Measurements from ENCODE around the gene IRS2. TPM values are rescaled to one million over a fixed set of nuclear protein-coding genes. Genes with fewer than 3 reads are reported as not detected.

IRS2 gene
- total and polyA plus RNA-seq, 2 experiments from 2014 or later: 3.6 to 14.5 TPM

- Histone ChIP-seq H3F3A (replicated peaks; ENCODE audit: low read depth) (no peaks in the 10 kb centered on the region), H3K4me2 (no peak overlapping the region), H3K79me2 (replicated peaks; ENCODE audit: insufficient read depth) (no peaks in the 10 kb centered on the region), H4K20me1 (replicated peaks; ENCODE audit: insufficient read depth) (no peaks in the 10 kb centered on the region), H3K36me3 (ENCODE audit: insufficient read depth) (no peaks in the 10 kb centered on the region), H3K9me2 (ENCODE audit: insufficient read depth) (peaks cover 4% of the 10 kb centered on the region; the same call in 1 of the 2 replicates), H3K27ac (ENCODE audit: low read depth) (no peak overlapping the region), H3K4me1 (ENCODE audit: insufficient read depth) (peaks cover 21% of the 10 kb centered on the region), H3K27me3 (ENCODE audit: insufficient read depth) (no peaks in the 10 kb centered on the region), H2AFZ (no peak overlapping the region), H3K4me3 (no peak overlapping the region)
- peaks cover 16% of the 10 kb centered on the region for H3K4me1 Mint-ChIP-seq
- DNase-seq (ENCODE audit: low spot score) (no peak), ATAC-seq (no peak)
- TF ChIP-seq ZNF114 (CRISPR knock-in tag; IDR thresholded peaks at IDR 0.05): no peak
- TF ChIP-seq JUNB (IDR thresholded peaks at IDR 0.05; ENCODE audit: unreplicated experiment): no peak
- no peak for TF ChIP-seq NANOG (IDR thresholded peaks at IDR 0.05; ENCODE audit: borderline replicate concordance)
- no peak for TF ChIP-seq REST (IDR thresholded peaks at IDR 0.05; ENCODE audit: unreplicated experiment)
- TF ChIP-seq ETS1 (IDR thresholded peaks at IDR 0.05): no peak
- no peak for TF ChIP-seq CREB1 (CRISPR knock-in tag; IDR thresholded peaks at IDR 0.05; ENCODE audit: low read depth)
- TF ChIP-seq EZH2phosphoT487 (IDR thresholded peaks at IDR 0.05; ENCODE audit: unreplicated experiment): no peak
- TF ChIP-seq ZNF331 (CRISPR knock-in tag; IDR thresholded peaks at IDR 0.05; ENCODE audit: low read depth): no peak
- no peak for TF ChIP-seq POLR2AphosphoS5 (IDR thresholded peaks at IDR 0.05; ENCODE audit: low read depth)
- no peak for TF ChIP-seq CTCF (conservative IDR thresholded peaks at IDR 0.05; ENCODE audit: low read depth in 2 of 2)
- TF ChIP-seq EZH2 (IDR thresholded peaks at IDR 0.05; ENCODE audit: low read depth, unreplicated experiment): no peak
- no peak for TF ChIP-seq STAT1 (IDR thresholded peaks at IDR 0.05; ENCODE audit: unreplicated experiment)
- no peak for TF ChIP-seq ZNF462 (CRISPR knock-in tag; IDR thresholded peaks at IDR 0.05)
- H3K27ac Mint-ChIP-seq: no peak overlapping the region
- no peak overlapping the region for H3K4me3 Mint-ChIP-seq
- H3K9me3 Mint-ChIP-seq: peaks cover 11% of the 10 kb centered on the region
- peaks cover 3% of the 10 kb centered on the region for H3K27me3 Mint-ChIP-seq (ENCODE audit: insufficient read depth, low read depth, poor library complexity)
- H3K36me3 Mint-ChIP-seq (ENCODE audit: low read depth): peaks cover 4% of the 10 kb centered on the region; the same call in 1 of the 3 replicates
Measured at GRCh38 chr13:109833071-109833470, 46.7 kb upstream of the IRS2 start.

Data from GM23338 (cell line).